ENCODE results near the gene TMEM229B. TPM values are rescaled to one million over a fixed set of nuclear protein-coding genes. Genes with fewer than 3 reads are reported as not detected.
A peak's percentile ranks its signal among the peaks of the same experiment; 100 is the strongest.

Gene TMEM229B
- polyA plus RNA-seq, 1 donor from 2014 or later, result 4.2 TPM

GRCh38 chr14:67527756-67528155 is 39.2 kb upstream of the TMEM229B start:
- no peaks in the 10 kb centered on the region for H4K20me1 ChIP-seq (ENCODE audit: insufficient read depth)
- H3K36me3 ChIP-seq (ENCODE audit: insufficient read depth, low read length), result no peaks in the 10 kb centered on the region
- no peaks in the 10 kb centered on the region for H3K79me2 ChIP-seq (replicated peaks; ENCODE audit: insufficient read depth, low read length)
- no peaks in the 10 kb centered on the region for H3K27me3 ChIP-seq (ENCODE audit: insufficient read depth, low read depth, low read length)
- H3K9me3 ChIP-seq (ENCODE audit: low read length), result no peaks in the 10 kb centered on the region
- H3K27ac ChIP-seq (ENCODE audit: low read length), result no peak overlapping the region
- H3K4me3 ChIP-seq (ENCODE audit: low read length), result no peak overlapping the region
- H3K4me2 ChIP-seq (ENCODE audit: low read length), result no peak overlapping the region
- H3K9ac ChIP-seq (ENCODE audit: low read length), result no peak overlapping the region
- no peak overlapping the region for H2AFZ ChIP-seq (ENCODE audit: low read depth, low read length)
- no peaks in the 10 kb centered on the region for H3F3A ChIP-seq (ENCODE audit: insufficient read depth, low read length, poor library complexity, severe bottlenecking)
- no peaks in the 10 kb centered on the region for H3K9me2 ChIP-seq (ENCODE audit: insufficient read depth, low read length)
- TF ChIP-seq RAD21 (conservative IDR thresholded peaks at IDR 0.05), result no peak
- TF ChIP-seq TAF1 (IDR thresholded peaks at IDR 0.05; ENCODE audit: low read depth), result no peak
- no peak for TF ChIP-seq MXI1 (conservative IDR thresholded peaks at IDR 0.05; ENCODE audit: poor library complexity, severe bottlenecking)
- no peak for TF ChIP-seq CTCF (IDR thresholded peaks at IDR 0.05; ENCODE audit: poor library complexity, severe bottlenecking)
- no peak for TF ChIP-seq SMC3 (conservative IDR thresholded peaks at IDR 0.05; ENCODE audit: poor library complexity)
- no peak for TF ChIP-seq EZH2 (IDR thresholded peaks at IDR 0.05; ENCODE audit: borderline replicate concordance, insufficient read depth, low read length, poor library complexity, severe bottlenecking)
- no peak for TF ChIP-seq REST (IDR thresholded peaks at IDR 0.05; ENCODE audit: borderline replicate concordance)
- TF ChIP-seq POLR2AphosphoS5 (IDR thresholded peaks at IDR 0.05), result no peak
- TF ChIP-seq EP300 (conservative IDR thresholded peaks at IDR 0.05; ENCODE audit: poor library complexity, severe bottlenecking), result no peak

- H3K9ac ChIP-seq (ENCODE audit: low read length), result no peak overlapping the region
Measured at GRCh38 chr14:67526676-67527459, 38.3 kb upstream of the TMEM229B start.

More at GRCh38 chr14:67526676-67527459, 38.3 kb upstream of the TMEM229B start:
- Histone ChIP-seq H2AFZ (ENCODE audit: low read depth, low read length) (no peak overlapping the region), H3K79me2 (replicated peaks; ENCODE audit: insufficient read depth, low read length) (no peaks in the 10 kb centered on the region), H3K4me2 (ENCODE audit: low read length) (no peak overlapping the region), H3K27ac (ENCODE audit: low read length) (no peak overlapping the region), H3K27me3 (ENCODE audit: insufficient read depth, low read depth, low read length) (no peaks in the 10 kb centered on the region), H3K9me3 (ENCODE audit: low read length) (no peaks in the 10 kb centered on the region), H3K36me3 (ENCODE audit: insufficient read depth, low read length) (no peaks in the 10 kb centered on the region), H4K20me1 (ENCODE audit: insufficient read depth) (no peaks in the 10 kb centered on the region), H3K4me3 (ENCODE audit: low read length) (no peak overlapping the region), H3F3A (ENCODE audit: insufficient read depth, low read length, poor library complexity, severe bottlenecking) (no peaks in the 10 kb centered on the region), H3K9me2 (ENCODE audit: insufficient read depth, low read length) (no peaks in the 10 kb centered on the region)
- TF ChIP-seq TAF1 (IDR thresholded peaks at IDR 0.05; ENCODE audit: low read depth) (no peak), REST (IDR thresholded peaks at IDR 0.05; ENCODE audit: borderline replicate concordance) (no peak), EP300 (conservative IDR thresholded peaks at IDR 0.05; ENCODE audit: poor library complexity, severe bottlenecking) (no peak), MXI1 (conservative IDR thresholded peaks at IDR 0.05; ENCODE audit: poor library complexity, severe bottlenecking) (no peak), RAD21 (conservative IDR thresholded peaks at IDR 0.05) (peak; percentile 62), EZH2 (IDR thresholded peaks at IDR 0.05; ENCODE audit: borderline replicate concordance, insufficient read depth, low read length, poor library complexity, severe bottlenecking) (no peak), CTCF (IDR thresholded peaks at IDR 0.05; ENCODE audit: poor library complexity, severe bottlenecking) (peak; percentile 74), SMC3 (conservative IDR thresholded peaks at IDR 0.05; ENCODE audit: poor library complexity) (peak; percentile 59), POLR2AphosphoS5 (IDR thresholded peaks at IDR 0.05) (no peak)

All from neural cell (in vitro differentiated cells).